ENCODE measurements around the gene CSTB.

The CSTB gene

DNA sequence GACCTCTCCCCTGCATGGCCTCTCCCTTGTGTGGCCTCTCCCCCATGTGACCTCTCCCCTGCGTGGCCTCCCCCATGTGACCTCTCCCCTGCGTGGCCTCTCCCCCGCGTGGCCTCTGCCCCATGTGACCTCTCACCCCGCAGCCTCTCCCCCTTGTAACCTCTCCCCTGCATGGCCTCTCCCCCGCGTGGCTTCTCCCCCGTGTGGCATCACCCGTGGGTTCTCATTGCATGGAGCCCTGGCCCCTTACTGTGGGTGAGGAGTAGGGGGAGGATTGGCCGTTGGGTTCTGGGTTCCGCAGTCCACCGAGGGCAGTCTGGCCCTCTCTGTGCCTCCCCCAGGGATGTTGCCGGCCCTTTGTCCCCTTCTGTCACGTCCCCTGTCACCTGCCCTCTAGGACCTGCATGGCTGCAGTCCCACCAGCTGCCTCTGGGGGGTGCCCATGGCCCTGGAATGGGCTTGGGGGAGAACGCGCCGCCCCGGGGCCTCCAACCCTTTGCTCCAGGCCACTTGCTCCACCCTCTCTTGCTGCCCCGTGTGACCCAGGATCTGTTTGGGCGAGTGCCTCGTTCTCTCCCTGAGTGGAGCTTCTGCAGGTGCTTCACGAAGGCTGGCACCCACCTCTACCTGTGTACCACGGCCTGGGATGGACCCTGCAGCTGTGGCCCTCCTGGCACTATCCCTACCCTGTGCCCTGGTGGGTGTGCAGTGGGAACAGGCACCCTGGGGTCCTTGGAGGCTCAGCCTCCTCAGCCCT lies 34.6 kb upstream of the CSTB start:
- FAIRE-seq, result no peak

DNA sequence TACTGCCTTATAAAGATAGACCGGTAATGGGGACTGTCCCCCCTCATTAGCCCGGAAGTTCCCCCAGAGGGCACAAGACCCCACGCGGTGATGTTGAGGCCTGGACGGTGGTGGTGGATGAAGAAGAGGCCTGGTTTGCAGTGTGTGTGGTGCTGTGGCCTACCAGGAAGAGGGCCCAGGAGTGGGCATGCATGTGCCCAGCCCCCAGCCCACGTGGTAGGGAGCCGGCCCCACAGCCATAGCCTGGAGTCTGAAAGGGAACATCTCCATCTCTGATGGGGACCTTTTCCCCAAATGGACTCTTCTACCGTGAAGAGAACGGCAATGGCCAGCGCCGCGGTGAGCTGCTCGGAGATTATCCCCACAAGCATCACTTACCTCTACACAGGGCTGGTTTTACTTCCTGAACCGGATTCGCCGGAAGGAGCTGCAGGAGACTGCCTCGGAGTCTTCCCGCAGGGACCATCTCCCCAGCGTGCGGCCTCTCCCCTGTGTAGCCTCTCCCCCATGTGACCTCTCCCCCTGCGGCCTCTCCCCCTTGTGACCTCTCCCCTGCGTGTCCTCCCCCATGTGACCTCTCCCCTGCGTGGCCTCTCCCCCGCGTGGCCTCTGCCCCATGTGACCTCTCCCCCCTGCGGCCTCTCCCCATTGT lies 33.9 kb upstream of the CSTB start:
- FAIRE-seq, result no peak

DNA sequence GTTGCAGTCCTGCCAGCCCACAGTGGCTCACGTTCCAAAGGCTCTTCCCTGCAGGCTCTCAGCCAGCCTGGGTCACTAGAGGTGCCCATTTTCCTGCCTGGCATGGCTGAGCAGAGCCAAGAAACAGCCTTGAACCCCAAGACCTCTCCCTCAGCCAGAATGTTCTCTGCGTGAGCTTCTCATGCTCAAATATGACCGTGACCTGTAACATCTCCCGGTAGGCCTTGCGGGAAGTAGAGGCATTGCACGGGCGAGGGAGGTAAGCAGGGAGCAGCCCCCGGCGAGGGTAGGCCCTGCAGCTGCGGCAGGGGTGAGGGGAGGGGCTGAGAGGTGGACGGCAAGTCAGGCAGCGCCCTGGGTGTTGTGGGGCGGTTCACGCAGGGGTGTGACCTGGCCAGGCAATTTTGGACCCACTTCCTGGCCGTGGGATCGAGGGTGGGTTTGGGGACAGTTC lies 33.3 kb upstream of the CSTB start:
- FAIRE-seq, result no peak

DNA sequence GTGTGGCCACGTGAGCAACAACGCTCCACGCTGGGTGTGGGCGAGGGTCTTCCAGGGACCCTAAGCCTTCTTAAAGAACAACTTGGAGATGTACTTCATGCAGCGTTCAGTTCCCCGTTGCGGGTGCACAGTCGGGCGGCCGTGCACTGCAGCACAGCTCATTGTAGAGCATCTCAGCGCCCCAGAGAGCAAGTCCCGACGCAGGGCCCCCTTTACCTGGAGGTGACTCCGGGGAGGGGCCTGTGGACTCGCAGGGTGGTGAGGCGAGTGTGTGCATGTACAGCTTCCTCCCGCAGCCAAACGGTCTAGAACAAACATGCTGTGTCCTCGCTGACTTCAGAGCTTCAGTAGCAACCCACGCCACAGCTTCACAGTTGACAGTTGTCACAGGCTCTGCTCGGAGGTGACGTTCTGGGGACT lies 32.7 kb upstream of the CSTB start:
- FAIRE-seq, result no peak

DNA sequence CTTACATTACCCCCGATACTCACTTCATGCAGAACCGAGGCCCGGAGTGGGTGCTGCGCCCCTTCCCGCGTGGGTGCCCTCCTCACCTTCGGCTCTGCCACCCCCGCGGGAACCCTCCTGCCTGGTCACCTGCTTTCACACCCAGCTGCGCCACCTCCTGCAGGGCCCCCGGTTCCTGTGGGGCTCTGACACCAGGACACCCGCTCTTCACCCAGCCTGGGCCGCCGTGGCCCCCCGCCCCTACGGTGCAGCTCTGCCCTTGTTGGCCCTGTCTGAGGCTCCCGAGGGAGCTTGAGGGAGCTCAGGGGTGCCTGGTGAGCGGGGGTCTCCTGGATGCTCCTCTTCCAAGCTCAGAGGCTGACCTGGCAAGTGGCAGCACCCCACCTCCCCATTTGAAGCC lies 32.3 kb upstream of the CSTB start:
- FAIRE-seq, result no peak

DNA sequence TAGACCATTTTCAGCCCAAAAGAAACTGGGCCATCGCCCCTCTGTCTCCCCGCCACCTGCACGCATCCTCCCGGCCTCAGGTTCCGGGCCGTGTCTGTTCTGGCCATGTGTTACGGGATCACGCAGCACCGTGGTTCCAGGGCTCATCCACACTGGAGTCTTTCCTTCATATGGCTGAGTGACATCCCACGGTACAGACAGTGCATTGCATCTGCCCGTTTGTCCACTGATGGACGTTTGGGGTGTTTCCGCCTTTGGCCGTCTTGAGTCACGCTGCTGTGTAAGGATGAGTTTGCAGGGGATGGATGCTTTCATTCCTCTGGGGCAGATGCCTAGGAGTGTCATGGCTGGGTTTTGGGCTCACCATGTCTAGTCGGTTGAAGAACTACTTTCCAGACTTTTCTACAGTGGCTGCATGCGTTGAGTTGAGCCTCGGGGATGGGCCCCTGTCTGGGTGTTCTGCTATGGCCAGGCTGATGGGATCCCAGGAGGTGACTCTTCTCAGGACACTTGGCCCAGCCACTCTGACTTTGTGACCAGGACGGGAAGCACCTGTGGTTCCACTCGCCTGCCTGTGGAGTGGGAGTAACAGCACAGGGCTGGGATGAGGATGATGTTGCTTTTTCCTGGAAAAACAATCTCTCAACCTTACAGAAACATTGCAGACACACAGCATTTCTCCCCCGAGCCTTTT lies 30.1 kb upstream of the CSTB start:
- no peak for FAIRE-seq

DNA sequence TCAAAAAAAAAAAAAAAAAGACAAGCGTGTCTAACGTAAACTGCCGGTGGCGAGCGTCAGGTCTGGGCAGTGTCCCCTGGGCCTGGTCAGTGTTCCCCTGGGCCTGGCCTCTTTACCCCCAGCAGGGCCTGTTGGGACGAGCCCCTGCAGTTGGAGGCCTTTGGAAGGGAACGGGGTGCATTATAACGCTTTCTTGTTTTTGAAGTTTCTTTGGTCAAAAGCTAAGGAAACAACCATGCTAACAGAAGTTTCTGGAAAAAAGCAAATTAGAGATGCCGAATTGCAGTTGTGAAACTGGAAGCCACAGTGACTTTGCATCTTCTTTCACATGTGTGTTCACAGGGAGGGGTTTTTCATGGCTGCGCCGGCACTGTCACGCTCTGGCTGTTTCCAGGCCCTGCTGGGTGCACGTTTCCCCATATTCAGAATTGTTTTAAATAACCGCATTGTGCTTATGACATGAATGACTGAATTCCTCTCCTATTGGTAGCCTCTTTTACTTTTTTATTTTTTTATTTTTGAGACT lies 29.2 kb upstream of the CSTB start:
- FAIRE-seq, result no peak

DNA sequence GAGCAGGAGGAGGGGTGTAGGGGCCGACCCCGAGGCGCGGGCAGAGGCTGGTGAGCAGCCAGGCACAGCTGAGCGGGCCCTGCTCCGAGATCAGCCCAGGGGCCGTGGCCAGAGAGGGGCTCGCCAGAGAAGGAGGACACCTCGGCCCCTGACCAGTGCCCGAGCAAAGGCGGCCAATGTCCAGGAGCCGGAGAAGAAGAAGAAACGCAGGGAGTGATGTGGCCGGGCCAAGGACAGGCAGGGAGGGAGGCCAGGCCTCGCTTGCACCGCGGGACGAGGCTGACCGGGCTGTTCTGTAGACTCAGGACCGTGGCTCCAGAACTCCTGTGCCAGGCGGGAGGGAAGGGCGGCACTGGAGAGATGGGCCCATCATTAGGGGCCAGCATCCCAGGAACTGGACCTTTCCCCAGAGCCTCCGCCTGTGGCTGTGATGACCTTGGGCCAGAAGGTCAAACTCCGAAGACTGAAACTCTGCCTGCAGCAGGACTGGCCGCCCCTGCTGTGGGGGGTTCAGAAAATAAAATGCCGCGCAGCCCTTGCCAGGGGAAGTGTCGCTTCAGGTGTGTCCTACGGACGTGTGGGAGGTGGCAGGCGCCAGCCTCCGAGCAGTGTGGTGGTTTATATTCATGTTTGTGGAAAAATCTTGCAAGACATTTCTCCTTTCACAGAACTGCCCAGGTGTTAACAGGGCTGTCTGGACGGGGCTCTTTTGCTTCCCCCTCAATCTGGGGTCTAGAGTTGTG lies 27.6 kb upstream of the CSTB start:
- FAIRE-seq, result no peak

DNA sequence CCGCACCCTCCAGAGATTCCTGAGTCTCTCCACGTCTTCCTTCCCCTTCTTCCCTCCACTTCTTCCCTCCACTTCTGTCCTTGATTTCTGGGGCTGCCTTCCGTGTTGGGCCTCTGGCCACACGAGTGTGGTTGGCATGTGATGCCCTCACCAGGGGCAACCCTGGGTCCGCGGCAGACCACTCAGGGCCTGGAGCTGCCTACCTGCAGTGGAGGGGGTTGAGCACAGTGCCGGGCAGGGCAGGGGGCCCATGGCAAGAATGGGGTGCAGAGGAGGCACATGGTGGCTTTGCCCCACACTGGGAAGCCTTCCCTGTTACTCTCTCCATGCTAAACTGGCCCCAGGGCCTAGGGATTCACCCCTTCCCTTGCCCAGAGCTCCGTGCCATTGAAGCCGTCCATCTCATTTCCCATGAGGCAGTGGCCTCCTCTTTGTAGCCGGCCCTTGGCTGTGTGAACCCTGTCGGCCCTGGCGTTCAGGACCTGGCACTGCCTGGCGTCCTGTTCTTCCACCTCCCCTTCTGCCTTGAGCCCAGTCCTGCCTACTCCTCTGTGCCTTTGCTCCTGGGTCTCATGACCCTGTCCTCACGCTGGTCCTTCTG lies 26.7 kb upstream of the CSTB start:
- FAIRE-seq, result no peak

DNA sequence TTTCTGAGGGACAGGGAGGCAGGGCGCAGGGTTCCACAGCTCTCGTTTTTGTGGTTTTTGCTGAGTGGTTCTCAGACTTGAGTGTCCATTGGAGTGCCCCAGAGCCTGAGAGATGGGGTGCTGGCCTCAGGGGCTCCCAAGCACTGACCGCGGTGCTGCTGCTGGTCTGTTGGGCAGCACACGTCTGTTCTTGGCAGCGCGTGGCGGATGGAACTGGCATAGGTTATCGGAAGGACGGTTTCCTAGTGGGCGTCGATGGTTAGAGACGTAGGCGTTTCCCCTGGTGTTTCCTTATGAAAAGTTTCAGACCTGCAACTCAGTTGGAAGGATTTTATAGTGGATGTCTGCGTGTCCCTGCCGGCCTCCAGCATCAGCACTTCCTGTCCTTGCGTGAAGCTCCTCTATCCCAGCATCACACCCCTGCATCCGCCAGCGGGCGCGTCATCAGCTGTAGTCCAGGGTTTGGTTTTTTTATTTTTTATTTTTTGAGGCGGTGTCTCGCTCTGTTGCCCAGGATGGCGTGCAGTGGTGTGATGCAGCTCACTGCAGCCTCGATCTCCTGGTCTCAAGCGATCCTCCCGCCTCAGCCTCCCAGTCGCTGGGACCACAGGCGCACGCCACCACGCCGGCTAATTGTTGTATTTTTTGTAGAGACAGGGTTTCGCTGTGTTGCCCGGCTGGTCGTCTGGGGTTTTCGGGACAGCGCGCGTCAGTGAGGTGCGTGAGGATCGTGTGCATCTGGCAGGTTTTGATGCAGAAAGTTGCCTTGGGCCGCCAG lies 25.1 kb upstream of the CSTB start:
- FAIRE-seq, result no peak

DNA sequence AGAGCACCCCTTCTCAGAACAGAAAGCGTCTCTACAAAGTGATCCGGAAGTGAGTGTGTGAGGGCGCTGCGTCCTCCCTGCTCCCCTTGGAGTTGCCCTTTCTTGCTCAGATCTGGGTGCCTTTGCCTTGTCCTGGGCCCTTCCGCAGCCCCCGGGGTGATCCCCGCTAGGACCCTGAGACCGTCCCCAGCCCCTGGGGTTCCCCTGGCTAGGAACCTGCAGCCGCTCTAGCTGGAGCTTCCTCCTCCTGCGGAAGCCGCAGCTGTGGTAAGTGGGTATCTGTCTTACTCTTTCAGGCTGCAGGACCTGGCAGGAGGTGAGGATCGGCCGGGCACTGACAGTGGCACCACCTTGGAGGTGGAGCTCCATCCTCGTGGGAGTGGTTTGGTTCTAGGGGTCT lies 24.5 kb upstream of the CSTB start:
- FAIRE-seq, result no peak

DNA sequence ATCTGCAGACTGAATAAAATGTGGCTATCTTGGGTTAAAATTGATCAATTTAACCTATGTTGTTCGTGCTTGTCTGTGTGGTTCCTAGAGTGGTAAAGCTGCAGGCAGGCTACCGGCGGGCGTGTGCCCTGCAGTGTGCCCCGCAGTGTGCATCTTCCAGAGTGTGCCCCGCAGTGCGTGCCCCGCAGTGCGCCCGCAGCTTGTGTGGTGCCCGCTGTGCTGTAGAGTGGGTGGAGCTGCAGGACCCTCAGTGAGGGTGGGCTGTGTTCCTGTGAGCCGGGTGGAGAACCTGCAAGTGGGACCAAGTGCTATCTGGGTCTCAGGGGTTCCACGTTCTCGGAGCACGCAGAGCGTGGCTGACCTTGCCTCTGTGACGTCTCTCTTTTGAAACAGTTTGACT lies 24.0 kb upstream of the CSTB start:
- FAIRE-seq, result no peak

DNA sequence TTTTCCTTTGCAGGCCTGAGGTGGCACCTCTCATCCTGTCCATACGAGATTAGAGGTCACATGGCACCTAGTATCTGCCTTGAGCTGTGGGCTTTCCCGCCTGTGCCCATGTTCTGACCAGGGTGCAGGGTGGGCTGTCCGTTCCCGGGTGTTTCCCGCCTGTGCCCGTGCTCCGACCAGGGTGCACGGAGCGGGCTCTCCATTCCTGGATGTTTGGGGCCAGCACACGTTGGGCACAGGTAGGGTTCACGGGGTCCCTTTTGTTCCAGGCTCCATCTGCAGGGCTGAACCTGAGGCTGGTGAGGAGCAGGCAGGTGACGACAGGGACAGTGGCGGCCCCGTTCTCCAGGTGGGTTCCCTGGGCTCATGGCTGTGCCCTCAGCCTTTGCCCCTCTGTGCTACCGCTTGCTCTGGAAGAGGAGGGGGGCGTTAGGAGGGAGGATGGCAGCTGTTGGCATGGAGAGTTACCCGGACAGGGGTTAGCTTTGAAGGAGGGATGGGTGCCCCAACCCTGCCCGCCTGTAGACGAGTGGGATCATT lies 23.3 kb upstream of the CSTB start:
- FAIRE-seq, result no peak

DNA sequence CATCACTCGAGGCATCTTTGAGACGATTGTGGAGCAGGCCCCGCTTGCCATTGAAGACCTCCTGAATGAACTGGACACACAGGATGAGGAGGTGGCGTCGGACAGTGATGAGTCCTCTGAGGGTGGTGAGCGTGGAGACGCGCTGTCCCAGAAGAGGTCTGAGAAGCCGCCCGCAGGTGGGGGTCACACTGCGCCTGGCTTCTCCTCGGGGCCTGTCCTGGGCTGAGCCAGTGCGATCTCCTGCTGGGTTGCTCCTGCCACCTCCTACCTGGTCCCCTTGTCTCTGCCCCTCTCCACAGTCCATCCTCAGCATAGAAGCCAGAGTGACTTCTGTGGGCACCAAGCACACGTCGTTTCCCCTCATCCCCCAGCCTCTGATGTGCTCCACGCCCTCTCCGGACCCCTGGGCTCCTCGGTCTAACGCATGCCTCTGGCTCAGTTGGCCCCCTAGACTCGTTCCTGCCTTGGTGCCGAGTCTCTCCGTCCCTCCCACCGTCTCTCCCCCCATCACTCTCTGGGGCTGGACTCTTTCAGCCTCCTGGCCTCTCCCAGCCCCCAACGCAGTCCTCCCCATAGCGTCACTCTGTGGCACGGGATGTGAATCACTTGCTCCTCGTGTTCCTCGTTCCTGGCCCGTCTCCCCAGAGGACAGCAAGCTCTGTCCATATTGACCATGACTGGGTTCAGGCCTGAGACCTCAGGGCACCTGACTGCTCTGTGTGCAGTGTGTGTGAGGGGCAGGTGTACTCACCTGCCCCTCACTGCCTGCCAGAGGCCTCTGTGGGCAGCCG lies 22.0 kb upstream of the CSTB start:
- no peak for FAIRE-seq

DNA sequence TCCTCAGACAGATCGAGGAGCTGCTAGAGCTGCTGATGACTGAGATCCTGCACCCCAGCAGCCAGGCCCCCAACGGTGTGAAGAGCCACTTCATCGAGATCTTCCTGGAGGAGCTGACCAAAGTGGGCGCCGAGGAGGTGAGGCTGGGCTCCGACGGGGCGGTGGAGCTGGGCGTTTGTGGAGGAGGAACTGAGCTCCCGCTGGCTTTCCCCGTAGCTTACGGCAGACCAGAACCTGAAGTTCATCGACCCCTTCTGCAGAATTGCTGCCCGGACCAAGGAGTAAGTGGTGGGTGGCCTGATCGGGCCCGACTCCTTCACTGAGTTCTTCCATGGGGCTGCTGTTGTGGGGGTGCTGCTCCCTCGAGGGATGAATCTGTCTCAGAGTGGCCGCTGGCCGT lies 21.3 kb upstream of the CSTB start:
- FAIRE-seq, result no peak

DNA sequence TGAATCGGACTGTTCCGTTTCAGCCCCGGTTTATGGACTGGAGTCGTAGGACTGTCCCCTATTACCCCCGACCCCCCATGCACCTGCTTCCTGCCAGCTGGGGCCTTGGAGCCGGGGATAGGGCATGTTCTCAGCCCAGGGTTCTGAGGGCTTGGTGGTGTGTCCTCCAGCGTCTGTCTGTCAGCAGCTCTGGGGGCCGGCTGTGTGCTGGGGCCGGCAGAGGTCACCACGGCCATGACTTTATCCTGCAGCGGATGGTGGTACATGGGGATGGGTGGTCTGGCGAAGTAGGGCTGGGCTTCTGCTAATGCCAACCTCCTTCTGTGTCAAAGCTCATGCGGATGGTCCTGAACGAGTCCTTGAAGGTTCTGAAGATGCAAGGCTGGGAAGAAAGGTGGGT lies 18.7 kb upstream of the CSTB start:
- no peak for FAIRE-seq

DNA sequence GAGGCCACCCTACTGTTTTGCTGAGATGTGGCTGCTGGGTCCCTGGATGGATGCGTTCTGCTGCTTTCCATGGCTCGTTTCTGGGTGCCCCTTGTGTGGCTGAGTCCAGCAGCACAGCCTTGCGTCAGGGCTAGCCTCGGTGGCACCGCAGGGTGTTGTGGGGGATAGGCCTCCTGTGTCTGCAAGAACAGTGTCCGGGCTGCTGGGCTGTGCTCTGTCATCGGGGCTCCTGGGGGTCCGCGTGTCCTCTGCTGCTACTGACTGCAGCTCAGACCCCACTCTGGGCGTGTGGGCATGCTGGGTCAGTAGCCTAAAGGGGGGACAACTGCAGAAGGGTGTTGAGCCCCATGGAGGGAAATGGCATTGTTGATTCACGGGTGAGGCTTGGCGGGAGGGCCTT lies 18.2 kb upstream of the CSTB start:
- no peak for FAIRE-seq

DNA sequence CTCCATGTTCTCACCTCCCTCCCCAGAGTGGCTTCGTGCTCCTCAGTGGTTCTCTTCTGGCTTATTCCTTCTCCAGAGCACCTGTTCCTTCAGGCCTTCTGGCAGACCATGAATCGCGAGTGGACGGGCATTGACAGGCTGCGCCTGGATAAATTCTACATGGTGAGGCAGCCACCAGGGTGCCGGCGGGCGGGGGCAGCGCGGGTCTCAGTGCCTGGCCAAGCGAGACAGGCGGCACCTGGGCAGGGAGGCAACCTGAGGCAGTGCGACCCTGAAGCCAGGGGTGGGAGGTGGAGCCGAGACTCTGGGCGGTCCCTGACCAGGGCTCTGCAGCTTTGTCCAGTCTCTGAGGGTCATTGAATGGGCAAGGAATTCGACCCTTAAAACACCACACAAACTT lies 17.1 kb upstream of the CSTB start:
- FAIRE-seq, result no peak

DNA sequence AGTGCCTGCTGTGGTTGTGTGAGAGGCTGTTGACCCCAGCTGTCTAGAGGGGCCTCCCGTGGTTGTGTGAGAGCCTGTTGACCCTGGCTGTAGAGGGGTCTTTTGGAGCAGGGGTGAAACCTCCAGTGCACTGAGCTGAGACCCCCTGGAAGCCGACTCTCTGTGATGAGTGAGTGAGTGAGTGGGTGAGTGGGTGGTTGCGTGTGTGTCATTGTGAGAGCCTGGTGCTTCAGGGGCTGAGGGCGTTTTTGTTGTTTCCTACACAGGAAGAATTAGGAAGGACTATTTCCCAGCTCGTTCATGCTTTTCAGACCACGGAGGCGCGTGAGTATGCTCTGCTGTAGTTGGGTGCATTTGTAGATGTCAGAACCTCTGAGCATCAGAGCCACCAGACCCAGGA lies 16.3 kb upstream of the CSTB start:
- FAIRE-seq, result no peak

DNA sequence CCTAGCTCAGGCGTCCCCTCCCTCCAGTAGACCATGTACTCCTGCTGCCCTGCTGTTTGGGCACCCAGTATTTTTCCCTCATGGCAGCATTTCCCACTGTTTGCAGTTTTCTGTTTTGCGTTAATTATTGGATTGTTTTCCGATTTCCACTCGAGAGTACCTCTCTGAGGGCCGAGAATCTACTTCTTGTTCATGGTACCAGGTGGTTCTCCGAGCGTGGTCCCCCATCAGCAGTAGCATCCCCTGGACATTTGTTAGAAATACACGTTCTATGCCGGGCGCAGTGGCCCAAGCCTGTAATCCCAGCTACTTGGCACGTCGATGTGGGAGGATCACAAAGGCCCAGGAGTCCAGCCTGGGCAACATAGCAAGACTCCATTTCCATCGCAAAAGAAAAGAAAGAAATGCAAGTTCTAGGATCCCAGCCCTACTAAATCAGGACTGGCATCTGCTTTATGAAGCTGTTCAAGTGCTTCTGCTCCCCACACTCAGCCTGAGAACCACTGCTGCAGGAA lies 14.0 kb upstream of the CSTB start:
- no peak for FAIRE-seq
